HEK293T (cell line): ENCODE data around the gene CYP26B1.

Source experiments
- CTCF ChIA-PET: fragments of 350-600 bp; formaldehyde crosslinking; extraction: SDS; loops from one replicate; lab custom pipeline; 2021; ENCODE audit warnings: antibody characterized with exemption, inconsistent platforms; lab: Yijun Ruan, JAX
- POLR2A ChIA-PET: fragments of 350-600 bp; formaldehyde crosslinking; extraction: SDS; loops from one replicate; lab custom pipeline; 2020; ENCODE audit warnings: antibody characterized with exemption, inconsistent platforms; lab: Yijun Ruan, JAX
- DNase-seq: peaks from one replicate; pipeline ENCODE4 v3.0.0; 2012; ENCODE audit warnings: mixed read lengths; ENCODE audit errors: extremely low spot score
- ARNT ChIP-seq: fragments of 450-650 bp; IDR thresholded peaks from 2 replicates; pipeline ENCODE4 v1.6.1; 2017; ENCODE audit warnings: mild to moderate bottlenecking
- BHLHE40 ChIP-seq: fragments of 450-650 bp; IDR thresholded peaks from 2 replicates; pipeline ENCODE4 v1.6.1; 2016; ENCODE audit warnings: mild to moderate bottlenecking, moderate library complexity, borderline replicate concordance
- CTBP1 ChIP-seq: fragments of 450-650 bp; IDR thresholded peaks from 2 replicates; pipeline ENCODE4 v1.6.1; 2016; ENCODE audit warnings: borderline replicate concordance
- ELF4 ChIP-seq: fragments of 450-650 bp; IDR thresholded peaks from 2 replicates; pipeline ENCODE4 v1.6.1; 2017; ENCODE audit warnings: antibody characterized with exemption
- FOXA1 ChIP-seq: fragments of 450-650 bp; IDR thresholded peaks from 2 replicates; pipeline ENCODE4 v1.6.1; 2016; ENCODE audit warnings: mild to moderate bottlenecking
- FOXK2 ChIP-seq: fragments of 450-650 bp; IDR thresholded peaks from 2 replicates; pipeline ENCODE4 v1.6.1; 2016; ENCODE audit warnings: mild to moderate bottlenecking
- FOXM1 ChIP-seq: fragments of 450-650 bp; IDR thresholded peaks from 2 replicates; pipeline ENCODE4 v1.6.1; 2017; ENCODE audit warnings: mild to moderate bottlenecking, borderline replicate concordance
- HDGF ChIP-seq: fragments of 450-650 bp; IDR thresholded peaks from 2 replicates; pipeline ENCODE4 v1.6.1; 2017; ENCODE audit warnings: antibody characterized with exemption, borderline replicate concordance
- L3MBTL2 ChIP-seq: fragments of 450-650 bp; conservative IDR thresholded peaks from 2 replicates; pipeline ENCODE4 v1.6.1; 2016; ENCODE audit warnings: mild to moderate bottlenecking
- LEF1 ChIP-seq: fragments of 450-650 bp; IDR thresholded peaks from 2 replicates; pipeline ENCODE4 v1.6.1; 2017; ENCODE audit warnings: mild to moderate bottlenecking, borderline replicate concordance
- NFRKB ChIP-seq: fragments of 450-650 bp; IDR thresholded peaks from 2 replicates; pipeline ENCODE4 v1.6.1; 2016; ENCODE audit warnings: mild to moderate bottlenecking, moderate library complexity
- PKNOX1 ChIP-seq: fragments of 450-650 bp; IDR thresholded peaks from 2 replicates; pipeline ENCODE4 v1.6.1; 2016
- SP1 ChIP-seq: fragments of 450-650 bp; IDR thresholded peaks from 2 replicates; pipeline ENCODE4 v1.6.1; 2017
- SUZ12 ChIP-seq: fragments of 450-650 bp; IDR thresholded peaks from 2 replicates; pipeline ENCODE4 v1.6.1; 2016; ENCODE audit warnings: mild to moderate bottlenecking
- TARDBP ChIP-seq: fragments of 450-650 bp; IDR thresholded peaks from 2 replicates; pipeline ENCODE4 v1.6.1; 2016
- ZNF384 ChIP-seq: fragments of 450-650 bp; IDR thresholded peaks from 2 replicates; pipeline ENCODE4 v1.6.1; 2016

The CYP26B1 gene

GRCh38 chr2:72118386-72118785 lies 29.3 kb downstream of the CYP26B1 start:
- no peak for DNase-seq
- no peak for TF ChIP-seq LEF1
- no peak for TF ChIP-seq SP1
- no peak for TF ChIP-seq ZNF384
- TF ChIP-seq ARNT: no peak
- no peak for TF ChIP-seq BHLHE40
- TF ChIP-seq SUZ12: no peak
- TF ChIP-seq PKNOX1: no peak
- TF ChIP-seq ELF4: no peak
- TF ChIP-seq FOXK2: no peak
- no peak for TF ChIP-seq HDGF
- TF ChIP-seq FOXA1: no peak
- no peak for TF ChIP-seq FOXM1
- CTCF ChIA-PET: no interaction called here
- POLR2A ChIA-PET: no interaction called here

GRCh38 chr2:72117718-72118117 lies 29.9 kb downstream of the CYP26B1 start:
- DNase-seq: no peak
- CTCF ChIA-PET: no interaction called here
- TF ChIP-seq FOXK2 (no peak), TARDBP (no peak), BHLHE40 (no peak), HDGF (no peak), ELF4 (no peak), FOXM1 (no peak)
- POLR2A ChIA-PET: no interaction called here

DNA sequence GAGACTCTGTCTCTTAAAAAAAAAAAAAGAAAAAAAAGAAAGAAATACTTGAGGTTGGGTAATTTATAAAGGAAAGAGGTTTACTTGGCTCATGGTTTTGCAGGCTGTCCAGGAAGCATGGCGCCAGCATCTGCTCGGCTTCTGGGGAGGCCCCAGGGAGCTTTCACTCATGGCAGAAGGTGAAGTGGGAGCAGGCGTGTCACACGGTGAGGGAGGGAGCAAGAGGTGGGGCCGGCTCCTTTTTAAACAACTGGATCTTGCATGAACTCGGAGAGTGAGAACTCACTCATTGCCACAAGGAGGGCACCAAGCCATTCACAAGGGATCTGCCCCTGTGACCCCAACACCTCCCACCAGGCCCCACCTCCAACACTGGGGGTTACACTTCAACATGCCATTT lies 30.6 kb downstream of the CYP26B1 start:
- ChIA-PET POLR2A (no interaction called here), CTCF (no interaction called here)
- TF ChIP-seq HDGF (no peak), LEF1 (no peak), TARDBP (no peak), FOXK2 (no peak), SUZ12 (no peak), L3MBTL2 (no peak), CTBP1 (no peak), BHLHE40 (no peak), ARNT (no peak), FOXA1 (no peak), NFRKB (no peak), SP1 (no peak), ELF4 (no peak), ZNF384 (no peak), FOXM1 (no peak), PKNOX1 (no peak)
- DNase-seq: no peak

- peak; percentile 70 for DNase-seq
- ChIA-PET POLR2A (no interaction called here), CTCF (interaction anchor here (0.7 to 0.9 kb wide), 2 partner anchors 34 to 193 kb away, joined by 3 to 4 read pairs; no protein-coding TSS in a partner anchor)
- TF ChIP-seq HDGF: no peak
- no peak for TF ChIP-seq SP1
- no peak for TF ChIP-seq ELF4
- TF ChIP-seq TARDBP: no peak
- TF ChIP-seq PKNOX1: no peak
- TF ChIP-seq ZNF384: no peak
- no peak for TF ChIP-seq BHLHE40
- TF ChIP-seq FOXK2: no peak
- TF ChIP-seq NFRKB: no peak
- TF ChIP-seq FOXM1: no peak
- no peak for TF ChIP-seq SUZ12
- no peak for TF ChIP-seq FOXA1
- no peak for TF ChIP-seq LEF1
- no peak for TF ChIP-seq ARNT
- TF ChIP-seq CTBP1: no peak
- no peak for TF ChIP-seq L3MBTL2
These were observed 31.6 kb downstream of the CYP26B1 start for GRCh38 chr2:72116081-72116533.

DNA sequence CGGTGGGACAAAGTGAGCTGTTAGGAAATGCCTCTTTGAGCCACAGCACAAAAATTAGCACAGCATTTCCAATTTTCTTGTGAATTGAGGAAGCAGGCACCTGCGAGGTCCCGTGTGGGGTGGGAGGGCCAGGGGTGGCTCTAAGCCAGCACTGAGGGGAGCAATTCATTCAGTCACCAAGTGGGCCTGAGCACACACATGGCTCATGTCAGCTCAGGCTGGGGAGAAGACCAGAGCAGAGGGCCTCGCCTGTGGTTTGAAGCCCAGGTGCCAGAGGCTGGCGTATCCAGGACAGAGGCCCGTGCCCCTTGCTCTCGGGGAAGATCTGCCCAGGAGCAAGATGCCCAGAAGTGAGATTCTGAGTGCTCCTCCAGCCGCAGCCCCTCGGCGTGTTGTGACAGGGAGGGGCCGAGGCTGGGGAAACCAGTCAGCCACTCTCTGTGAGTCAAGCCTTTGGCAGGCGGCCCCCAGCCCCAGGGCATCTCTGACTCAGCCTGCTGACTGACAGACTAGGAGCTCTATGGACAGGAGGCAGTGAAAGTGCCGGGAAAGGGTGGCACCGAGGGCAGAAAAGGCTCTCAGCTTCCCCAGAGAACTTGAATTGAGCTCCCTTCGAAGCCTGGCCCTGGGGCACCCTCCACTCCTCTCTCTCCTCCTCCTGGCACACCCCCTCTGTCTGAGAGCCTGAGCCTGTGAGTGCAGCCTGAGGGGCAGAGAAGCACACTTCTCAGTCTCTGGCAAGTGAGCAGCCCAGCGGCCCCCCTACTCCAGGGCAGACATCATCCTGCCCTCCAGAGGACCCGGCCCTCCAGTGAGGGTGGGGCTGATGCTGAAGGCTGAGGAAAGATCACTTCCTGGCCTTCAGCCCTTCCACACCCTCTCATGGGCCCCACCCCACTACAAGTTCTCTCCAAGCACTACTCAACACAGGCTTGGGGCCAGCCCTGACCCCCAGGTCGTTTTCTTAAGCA lies 32.3 kb downstream of the CYP26B1 start:
- no peak for DNase-seq
- TF ChIP-seq BHLHE40 (no peak), LEF1 (no peak), NFRKB (no peak), FOXA1 (no peak), CTBP1 (no peak), ELF4 (no peak), ZNF384 (no peak)
- ChIA-PET CTCF (interaction anchor here (0.9 kb wide), 1 partner anchor 35 kb away, joined by 4 read pairs; no protein-coding TSS in a partner anchor), POLR2A (no interaction called here)

- TF ChIP-seq SP1: no peak
- TF ChIP-seq L3MBTL2: no peak
- no peak for TF ChIP-seq CTBP1
- TF ChIP-seq PKNOX1: no peak
- no peak for TF ChIP-seq ZNF384
- TF ChIP-seq SUZ12: no peak
- no peak for TF ChIP-seq BHLHE40
- TF ChIP-seq FOXM1: no peak
- no peak for TF ChIP-seq LEF1
- TF ChIP-seq TARDBP: no peak
- no peak for TF ChIP-seq HDGF
- TF ChIP-seq FOXA1: no peak
- no peak for TF ChIP-seq ARNT
- no peak for TF ChIP-seq FOXK2
- TF ChIP-seq NFRKB: no peak
- ChIA-PET CTCF (no interaction called here), POLR2A (no interaction called here)
- no peak for DNase-seq
These were observed 33.0 kb downstream of the CYP26B1 start for GRCh38 chr2:72114693-72115051.
